ENCODE data around the gene NPAS3.

Gene NPAS3

DNA sequence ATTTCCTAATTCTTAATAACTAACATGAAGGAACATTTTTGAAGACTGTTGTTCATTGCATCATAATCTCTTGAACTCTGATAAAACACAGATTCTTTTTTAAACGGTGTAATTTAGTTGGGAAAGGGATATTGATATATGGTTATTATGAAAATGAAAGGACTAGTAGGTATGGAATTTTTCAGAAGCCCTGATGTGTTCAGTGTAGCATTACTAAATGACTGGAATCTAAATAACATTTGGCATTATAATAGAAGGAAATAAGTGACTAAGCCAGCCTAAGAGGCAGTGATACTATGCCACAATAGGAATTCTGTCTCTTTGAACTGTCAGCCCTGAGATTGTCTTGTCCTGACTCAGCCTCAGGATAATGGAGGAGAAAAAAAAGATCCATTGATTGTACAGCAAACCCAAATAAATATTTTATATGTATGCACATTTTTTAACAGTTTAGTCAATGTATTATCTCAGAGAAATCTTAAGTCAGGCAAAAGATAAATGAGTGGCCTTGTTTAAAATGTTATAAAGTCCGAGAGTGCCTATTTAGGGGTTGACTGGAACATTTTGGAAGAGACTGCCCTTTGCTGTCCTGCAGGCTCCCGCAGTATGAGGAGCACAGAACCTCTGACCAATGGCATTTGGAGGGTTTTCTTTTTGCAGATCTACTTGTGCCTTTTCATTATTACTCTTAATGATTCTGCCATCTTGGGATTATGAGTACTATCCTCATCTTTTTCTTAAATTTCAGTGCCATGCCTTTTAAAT lies 741.0 kb downstream of the NPAS3 start:
- DNase-seq (ENCODE audit: low spot score) = no peak

DNA sequence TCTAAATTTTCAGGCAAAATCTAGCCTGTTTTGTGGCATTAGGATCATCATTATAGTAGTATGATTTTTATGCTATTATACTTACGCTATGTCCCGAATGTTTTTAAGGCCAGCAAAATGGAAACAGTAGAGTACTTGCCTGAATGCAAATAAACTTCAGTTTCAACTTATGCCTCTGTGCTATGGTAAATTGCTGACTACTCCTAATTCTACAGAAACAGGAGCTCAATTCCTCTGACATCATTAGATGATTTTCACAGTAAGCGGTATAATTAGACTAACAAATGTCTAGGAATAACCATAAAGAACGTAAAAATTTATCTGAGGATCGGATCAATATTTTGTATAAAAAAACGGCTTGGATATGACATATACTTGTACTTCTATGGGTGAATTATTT lies 742.2 kb downstream of the NPAS3 start:
- DNase-seq (ENCODE audit: low spot score) = no peak

DNA sequence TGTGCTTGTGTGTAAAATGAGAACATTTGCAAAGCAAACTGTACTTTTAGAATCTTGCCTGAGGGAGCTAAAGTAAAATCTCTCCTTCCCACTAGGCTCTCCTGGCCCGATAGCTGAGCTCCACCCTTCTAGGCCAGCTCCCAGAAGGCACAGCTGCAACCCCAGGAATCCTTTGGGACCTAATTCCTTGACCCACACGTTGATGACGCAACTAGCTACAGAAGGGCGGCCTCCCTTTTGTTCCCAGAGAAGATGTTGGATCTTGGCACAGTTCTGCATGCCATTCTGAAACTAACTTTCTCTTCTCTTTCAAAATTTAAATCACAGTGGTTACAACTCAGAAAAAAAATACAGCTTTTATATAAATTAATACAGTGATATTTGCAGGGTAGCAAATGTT lies 744.1 kb downstream of the NPAS3 start:
- no peak for DNase-seq (ENCODE audit: low spot score)

DNA sequence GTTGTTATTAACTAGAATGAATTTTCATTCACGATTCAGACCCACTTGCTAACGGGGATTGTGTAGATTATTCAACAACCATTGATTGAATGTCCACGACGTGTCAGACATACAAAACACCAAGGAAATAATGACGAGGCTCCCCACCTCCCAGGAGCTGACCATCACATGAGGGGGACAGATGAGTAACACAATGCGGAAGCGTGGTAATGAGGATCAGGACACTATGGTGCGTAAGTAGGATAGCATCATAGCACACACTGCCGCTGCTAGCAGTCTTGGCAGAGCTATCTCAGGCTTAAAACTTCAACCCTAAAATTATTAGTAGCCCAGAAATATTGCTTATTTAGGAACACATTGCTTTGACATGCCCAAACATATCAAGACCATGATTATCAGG lies 746.3 kb downstream of the NPAS3 start:
- no peak for DNase-seq (ENCODE audit: low spot score)

DNA sequence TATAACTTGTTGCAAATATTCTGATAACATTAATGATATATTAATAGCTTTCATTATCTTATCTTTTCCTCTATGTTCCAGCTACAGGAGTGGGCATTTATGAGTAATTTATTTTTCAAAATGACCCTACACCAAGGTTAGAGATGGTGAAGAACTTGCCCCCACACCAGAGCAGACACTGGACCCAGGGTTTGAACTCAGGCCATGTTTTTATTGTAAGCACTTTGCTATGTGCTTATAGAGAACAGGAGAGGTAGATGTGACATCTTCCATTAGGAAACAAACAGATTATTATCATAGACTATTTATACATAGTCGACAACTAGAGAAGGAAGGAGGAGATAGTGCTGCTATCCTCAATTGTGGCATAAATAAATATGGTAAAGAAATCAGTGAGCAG lies 747.0 kb downstream of the NPAS3 start:
- DNase-seq (ENCODE audit: low spot score) = no peak

DNA sequence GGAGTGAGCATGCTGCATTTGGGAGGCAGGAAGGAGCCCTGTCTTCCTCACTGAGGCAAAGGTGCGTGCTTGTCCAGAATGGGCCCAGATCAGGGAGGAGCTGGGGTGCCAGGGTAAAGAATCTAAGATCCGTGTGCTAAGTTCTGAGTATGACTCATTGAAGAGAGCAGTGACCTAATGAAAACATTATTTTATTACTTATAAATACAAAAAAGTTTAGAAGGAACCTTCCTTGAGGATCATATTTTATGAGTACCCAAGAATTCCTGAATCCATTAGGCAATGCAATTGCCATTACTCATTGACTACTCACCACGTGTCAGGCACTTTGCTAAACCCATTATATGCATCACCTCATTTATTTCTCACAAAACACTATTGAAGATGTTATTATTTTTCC lies 747.5 kb downstream of the NPAS3 start:
- no peak for DNase-seq (ENCODE audit: low spot score)

DNA sequence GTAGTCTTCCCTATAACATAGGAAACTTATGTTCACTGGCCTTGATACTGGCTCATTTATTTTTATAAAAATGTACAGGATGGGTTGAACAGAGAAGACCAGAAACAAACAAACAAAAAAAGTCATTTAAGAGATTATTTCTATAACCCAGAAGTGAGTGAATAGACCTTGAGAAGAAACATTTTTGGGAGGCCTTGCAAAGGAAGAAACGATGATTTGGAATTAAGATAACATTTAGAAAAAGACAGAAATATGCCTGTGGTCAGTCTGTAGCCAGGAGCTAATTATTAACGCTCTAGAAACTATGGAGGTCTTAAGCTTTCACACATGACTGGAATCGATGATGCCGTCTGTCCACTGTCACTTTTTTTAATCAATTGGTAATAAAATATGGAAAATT lies 748.2 kb downstream of the NPAS3 start:
- DNase-seq (ENCODE audit: low spot score) = no peak

DNA sequence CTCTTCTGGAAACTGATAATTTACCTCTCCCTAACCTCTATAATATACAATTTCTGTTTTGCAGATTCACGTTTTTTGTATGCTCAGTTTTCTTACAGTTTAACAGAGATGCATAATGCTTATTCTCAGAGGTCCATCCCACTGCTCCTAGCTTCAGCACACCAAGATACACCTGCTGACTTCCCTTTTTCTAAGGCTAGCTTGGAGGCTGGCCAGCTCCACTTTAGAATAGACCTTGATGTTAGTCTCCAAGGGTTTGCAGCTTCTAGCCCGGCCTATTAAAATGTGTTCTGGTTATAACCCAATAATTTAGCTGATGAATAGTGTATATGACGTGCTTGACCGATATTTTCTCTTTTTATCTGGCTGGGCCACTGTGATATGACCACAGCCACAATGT lies 751.0 kb downstream of the NPAS3 start:
- DNase-seq (ENCODE audit: low spot score) = no peak

DNA sequence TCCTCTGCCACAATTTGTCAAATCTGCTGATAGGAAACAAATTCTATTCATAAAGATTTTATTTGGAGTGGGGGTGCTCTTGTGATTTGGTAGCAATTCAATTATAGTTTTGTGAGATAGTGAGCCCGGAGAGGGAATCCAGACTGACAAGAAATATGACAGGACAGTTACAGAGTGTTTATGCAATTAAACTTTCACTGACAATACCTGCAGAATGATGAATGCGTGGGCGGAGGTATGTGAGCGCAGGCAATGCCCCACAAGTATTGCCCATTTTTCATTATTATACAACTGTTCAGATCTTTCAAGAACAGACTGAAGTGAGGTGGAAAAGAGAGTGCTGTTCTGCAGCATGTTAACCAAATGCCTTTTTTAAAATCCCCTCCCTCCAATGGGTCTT lies 753.2 kb downstream of the NPAS3 start:
- DNase-seq (ENCODE audit: low spot score) = no peak

DNA sequence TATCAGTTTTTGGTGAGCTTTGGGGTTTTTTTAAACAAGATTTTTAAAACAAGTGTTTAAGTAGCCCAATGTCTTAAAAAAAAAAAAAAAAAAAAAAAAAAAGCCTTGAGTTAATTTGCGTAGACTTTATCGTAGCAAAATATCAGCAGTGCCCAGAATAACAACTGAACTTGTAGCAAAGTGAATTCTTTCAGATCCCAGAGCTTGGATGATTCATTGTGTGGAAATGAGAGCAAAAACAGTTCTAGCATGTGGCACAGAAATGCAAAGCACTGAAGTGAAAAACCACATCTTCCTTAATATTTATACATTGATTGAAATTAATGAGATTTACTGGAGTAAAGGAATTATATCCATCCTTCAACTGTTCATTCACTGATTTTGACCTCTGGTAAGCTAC lies 754.1 kb downstream of the NPAS3 start:
- no peak for DNase-seq (ENCODE audit: low spot score)

DNA sequence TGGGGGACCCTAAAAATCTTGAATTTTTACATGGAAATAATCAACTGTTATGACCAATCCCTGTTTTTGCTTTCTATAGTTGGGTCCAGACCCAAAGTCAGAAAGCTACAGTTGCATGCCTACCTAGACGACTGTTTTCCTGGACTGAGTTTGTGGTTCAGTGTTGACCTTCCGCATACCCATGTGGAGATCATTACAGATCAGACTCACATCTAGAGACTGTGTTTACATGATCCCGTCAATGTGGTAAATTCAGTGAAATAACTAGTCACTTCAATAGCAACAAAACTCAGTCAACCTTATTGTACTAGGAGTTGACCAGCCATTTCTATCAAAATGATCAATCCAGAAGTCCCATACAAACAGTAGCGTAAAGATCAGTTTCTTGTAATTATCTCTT lies 754.6 kb downstream of the NPAS3 start:
- no peak for DNase-seq (ENCODE audit: low spot score)

DNA sequence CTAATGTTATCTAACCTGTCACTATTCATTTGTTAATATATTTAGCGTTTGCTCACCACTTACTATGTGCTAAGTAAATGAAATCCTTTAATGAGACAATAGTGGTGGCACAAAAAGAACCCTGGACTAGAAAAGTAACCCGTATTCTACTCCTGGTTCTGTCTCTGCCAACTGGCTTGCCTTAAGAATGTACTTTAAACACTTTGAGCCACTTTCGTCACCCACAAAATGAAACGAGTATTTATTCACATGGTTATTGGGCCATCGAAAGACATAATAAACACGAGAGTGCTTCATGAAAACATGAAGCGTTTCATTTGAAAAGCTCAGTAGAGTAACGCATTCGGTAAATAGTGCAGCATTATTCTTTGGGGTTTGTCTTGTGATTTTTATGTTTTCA lies 757.5 kb downstream of the NPAS3 start:
- no peak for DNase-seq (ENCODE audit: low spot score)

DNA sequence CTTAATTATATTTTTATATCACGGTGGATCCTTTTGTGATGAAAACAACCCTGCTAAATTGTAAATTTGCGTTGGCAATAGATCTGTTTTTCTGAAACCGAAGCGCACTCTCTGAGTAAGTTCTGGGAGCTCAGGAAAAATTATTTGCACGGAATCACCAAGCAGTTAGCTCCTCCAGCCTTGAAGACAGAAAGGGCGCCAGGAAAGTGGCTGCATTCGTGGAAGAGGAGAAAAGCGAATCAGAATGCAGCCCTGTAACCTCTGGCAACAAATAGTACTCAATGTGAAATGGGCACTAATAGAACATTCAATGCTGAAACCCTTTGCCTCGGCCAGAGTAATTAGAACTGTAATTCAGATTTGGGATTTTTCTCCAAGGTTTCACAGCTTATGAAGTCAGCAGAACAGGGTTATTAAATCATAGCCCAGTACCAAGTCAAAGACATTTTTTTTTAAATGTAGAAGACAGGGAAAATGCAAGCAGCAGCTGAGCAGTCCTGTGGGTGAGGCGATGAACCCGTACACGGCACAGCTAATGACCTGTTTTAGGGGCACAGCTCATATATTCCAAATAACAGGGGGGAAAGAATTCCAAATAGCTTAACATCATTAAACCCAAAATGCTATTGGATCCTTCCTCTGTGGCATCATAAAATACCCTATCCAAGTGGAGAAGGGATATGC lies 760.8 kb downstream of the NPAS3 start:
- no peak for DNase-seq (ENCODE audit: low spot score)

DNA sequence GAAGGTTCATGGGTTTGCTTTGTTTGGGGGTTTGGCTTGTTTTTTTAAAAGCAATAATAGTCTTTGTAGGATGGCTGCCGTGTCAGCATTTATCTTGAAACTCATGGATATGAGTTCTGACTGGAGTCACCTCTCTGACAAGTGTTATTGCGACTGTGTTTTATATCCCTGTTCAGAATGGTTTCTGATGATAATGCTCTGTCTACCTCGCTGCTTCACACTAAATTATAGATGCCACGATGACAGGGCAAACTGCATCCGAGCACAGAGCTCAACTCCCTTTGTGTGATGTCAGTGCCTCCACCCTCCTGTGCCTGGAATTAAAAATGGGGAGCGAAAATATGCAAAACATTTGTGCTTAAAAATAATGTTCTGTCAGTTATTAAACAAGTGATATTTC lies 761.4 kb downstream of the NPAS3 start:
- DNase-seq (ENCODE audit: low spot score) = no peak

DNA sequence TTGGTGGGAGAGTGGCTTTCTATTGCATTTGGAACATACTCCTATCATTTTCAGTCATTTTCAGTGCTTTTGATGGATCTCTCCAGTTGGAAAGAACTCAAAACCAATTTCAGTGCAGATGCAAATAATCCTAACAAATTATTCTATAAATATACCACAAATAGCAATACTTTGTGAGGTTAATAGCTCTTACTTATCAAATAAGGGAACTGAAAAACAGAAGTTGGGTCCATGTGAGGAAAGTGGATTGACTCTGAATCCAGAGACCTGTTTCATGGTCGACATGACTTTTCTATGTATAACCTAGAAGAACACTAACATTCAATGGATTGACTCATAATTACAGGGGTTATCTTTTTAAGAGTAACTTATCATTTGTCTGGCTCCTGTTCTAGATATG lies 763.6 kb downstream of the NPAS3 start:
- no peak for DNase-seq (ENCODE audit: low spot score)

DNA sequence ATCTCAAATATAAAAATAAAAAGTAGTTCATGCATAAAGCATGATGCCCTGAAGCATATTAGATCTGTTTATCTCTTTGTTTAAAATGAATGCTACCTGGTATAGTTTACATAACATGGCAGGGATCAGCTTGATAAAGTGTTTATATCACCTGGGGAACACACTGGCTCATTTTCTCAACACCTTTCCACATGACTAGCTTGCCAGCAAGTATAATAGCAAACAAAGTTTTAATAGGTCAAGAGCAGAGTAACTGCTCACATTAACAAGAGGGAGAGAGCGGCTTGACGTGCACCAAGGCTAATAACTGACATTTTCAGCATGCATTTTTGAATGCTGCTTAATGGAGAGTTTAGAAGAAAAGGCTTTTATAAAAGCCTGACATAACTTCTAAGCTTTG lies 765.8 kb downstream of the NPAS3 start:
- DNase-seq (ENCODE audit: low spot score) = no peak

DNA sequence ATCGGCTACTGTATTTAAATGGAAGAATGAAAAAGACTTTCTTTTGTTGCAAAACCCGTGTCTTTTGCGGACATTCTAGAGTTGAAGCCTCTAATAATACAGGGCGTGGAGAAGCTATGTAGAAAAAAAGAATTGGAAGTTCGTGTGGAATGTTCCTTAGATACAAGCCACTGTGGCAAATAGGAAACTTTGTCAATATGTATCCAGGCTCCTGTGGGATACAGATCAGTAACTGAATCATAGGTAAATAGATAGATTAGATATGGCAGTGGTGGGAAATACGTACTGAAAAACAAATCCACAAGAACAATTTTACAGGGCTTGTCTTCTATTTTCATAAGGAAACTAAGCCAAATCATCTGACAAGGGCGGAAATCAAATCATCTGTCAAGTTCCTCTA lies 766.8 kb downstream of the NPAS3 start:
- no peak for DNase-seq (ENCODE audit: low spot score)

DNA sequence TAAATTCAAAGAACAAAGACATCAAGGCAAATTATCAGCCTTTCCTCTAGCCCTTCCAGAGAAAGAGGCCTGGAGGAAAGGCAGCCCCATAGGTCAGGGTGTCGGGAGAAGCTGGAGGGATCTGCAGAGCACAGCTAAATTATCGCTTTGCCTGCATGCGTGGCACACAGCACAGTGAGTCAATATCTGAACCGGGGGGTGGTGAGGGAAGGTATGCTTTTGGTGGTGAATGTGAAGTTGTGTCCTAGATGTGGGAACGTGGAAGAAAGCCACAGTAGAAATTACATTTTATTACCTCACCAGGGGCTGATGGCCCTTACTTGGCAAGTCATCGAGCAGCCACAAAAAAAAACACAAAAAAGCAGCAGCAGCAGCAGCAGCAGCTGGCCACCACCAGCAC lies 769.0 kb downstream of the NPAS3 start:
- DNase-seq (ENCODE audit: low spot score) = no peak

DNA sequence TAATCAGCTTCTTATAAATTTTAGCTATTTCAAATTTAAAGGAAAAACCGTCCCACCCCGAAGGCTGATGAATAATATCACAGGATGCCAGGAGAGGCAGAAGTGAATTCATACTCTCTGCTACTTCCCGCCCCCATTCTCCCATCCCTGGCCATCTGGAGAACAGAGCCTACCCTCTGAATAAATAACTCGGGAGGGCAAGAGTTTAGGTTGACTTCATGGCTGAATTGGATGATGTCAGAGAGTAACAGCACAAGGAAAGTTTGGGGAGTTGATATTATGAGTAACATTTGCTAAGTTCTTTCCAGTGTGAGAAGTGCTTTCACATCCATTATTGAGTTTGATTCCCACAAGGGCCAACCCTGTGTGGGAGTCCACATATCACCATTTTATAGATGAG lies 770.6 kb downstream of the NPAS3 start:
- DNase-seq (ENCODE audit: low spot score) = no peak

DNA sequence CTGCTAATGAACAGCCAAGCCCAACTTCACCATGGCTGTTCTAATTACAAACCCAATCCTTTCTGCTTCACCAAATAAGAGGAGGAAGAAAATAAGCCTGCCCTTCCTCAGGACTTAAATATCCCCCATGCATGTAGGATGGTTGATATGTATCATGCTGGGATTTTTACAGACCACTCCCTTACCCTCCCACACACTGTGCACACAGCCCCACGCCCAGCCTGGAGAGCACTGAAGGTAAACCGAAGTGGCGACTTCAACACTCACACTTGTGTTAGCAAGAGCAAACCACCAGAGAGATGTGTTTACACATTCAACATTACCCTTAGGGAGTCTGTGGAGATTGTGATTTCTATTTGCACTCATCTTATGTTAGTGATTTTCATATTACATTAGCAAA lies 771.0 kb downstream of the NPAS3 start:
- DNase-seq (ENCODE audit: low spot score) = no peak

DNA sequence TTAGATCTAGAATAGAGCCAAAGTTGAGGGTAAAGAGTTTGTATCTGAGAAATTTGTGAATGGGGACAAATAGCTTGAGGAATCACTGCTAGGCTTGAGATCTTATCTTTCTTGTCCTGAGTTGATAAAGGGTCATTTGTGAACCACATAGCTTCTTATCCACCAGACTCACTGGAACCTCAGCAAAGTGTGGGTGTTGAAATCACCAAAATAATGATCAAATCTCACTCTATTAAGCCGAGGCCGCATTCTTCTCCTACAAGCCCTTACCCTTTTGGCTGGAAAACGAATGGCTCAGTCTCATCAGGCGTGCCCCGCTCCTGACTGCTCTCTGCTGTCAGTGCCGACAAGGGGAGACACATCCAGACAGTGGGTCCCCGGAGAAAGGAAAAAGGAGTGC lies 771.6 kb downstream of the NPAS3 start:
- no peak for DNase-seq (ENCODE audit: low spot score)

DNA sequence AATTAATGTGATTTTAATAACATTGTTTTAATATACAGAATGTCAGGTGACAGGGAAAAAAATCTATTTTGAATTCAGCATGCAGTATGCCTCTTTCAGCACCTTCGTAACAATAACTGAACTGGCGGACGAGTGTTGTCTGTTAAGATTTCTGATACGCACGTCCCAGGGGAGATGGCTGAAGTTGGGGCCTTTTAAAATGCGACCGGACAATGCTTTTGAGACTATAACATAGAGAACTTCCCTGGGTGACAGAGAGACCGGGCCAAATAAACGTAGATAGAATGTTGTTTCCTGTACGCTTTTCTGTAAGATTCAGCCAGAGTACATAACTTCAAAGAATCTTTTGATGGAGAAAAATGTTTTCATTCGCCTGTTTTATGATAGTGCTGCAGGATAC lies 772.5 kb downstream of the NPAS3 start:
- no peak for DNase-seq (ENCODE audit: low spot score)

DNA sequence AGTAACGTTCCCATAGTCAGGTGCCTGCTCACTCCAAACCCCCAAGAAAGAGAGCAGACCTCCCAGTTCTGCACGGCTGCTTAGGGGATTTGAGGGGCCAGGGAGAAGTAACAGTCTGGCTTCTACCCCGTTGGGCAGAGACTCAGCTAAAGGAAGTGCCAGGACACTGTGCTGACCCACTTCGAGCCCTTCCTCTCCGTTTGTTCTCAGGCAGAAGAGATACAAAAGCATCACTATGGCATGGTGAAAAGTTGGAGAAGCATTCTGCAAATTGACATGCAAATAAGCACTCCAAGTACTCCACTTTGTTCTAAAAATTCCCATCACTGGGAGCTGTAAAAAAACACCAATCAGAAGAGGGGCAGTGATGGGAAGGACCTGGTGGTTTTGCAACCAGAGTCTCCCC lies 773.1 kb downstream of the NPAS3 start:
- DNase-seq (ENCODE audit: low spot score) = no peak
